ENCODE measurements around the gene NAA25.
"Not testable (repeated sequence)": the region's sequence is repeated elsewhere in the genome, so short reads cannot be mapped to it uniquely, and the experiment has no call there.

The NAA25 gene

DNA sequence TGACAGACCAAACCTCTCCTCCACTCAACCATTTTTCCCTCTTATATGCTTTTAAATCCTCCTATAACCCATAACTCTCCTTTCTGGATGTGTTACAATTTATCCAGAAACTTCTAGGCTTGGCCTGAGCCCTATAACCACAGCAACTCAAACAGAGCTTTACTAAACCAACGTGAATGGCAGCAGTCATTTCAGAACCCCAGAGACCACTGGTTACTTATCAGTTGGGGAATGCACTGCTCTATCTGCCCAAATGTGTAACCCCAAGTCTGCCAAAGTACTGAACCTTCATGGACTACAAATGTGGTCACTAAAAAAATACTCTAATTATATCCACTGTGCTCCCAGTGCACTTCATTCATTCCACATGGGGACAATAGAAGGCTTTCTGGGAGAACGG, 42.0 kb downstream of the NAA25 start:
- Histone ChIP-seq H3K4me1 (ENCODE audit: control insufficient read depth in 5 of 5, insufficient read depth in 5 of 5, low read length in 5 of 5) (no peaks in the 10 kb centered on the region), H3K9ac (ENCODE audit: low read length in 5 of 5) (no peak overlapping the region), H3K9me3 (ENCODE audit: control insufficient read depth in 5 of 5, low read length in 5 of 5) (no peaks in the 10 kb centered on the region), H3K27me3 (ENCODE audit: control insufficient read depth in 5 of 5, insufficient read depth in 4 of 5, low read length in 5 of 5) (no peaks in the 10 kb centered on the region), H3K36me3 (ENCODE audit: control insufficient read depth in 5 of 5, insufficient read depth in 5 of 5, low read length in 5 of 5) (peaks cover 34 to 81% (median 76%) of the 10 kb centered on the region in 5 donors), H3K4me3 (ENCODE audit: low read depth in 1 of 5, low read length in 5 of 5) (no peak overlapping the region), H3K27ac (ENCODE audit: low read depth, low read length) (no peak overlapping the region)

DNA sequence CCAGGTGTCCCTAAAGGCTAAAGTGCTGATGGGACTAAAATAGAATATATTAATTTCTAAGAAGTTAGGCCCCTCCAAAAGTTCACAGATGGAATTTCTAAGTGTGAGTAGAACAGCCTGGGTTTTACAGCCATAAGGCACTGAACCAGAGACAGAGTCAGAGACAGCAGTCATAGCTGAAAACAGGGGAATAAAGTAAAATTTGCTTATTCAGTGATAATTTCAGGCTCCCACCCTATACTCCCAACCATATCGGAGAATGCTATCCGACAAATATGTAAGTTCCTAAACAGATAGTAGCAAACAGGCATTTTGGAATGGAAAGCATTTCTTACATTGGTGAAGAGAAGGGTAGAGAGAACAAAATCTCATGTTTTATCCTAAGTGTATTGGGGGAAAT, 45.3 kb downstream of the NAA25 start:
- H3K36me3 ChIP-seq (ENCODE audit: control insufficient read depth in 5 of 5, insufficient read depth in 5 of 5, low read length in 5 of 5), result peaks cover 44 to 77% (median 71%) of the 10 kb centered on the region in 5 donors
- no peaks in the 10 kb centered on the region for H3K27me3 ChIP-seq (ENCODE audit: control insufficient read depth in 5 of 5, insufficient read depth in 4 of 5, low read length in 5 of 5)
- H3K4me1 ChIP-seq (ENCODE audit: control insufficient read depth in 5 of 5, insufficient read depth in 5 of 5, low read length in 5 of 5), result no peaks in the 10 kb centered on the region
- no peak overlapping the region for H3K4me3 ChIP-seq (ENCODE audit: low read depth in 1 of 5, low read length in 5 of 5)
- H3K27ac ChIP-seq (ENCODE audit: low read depth, low read length), result no peak overlapping the region
- H3K9me3 ChIP-seq (ENCODE audit: control insufficient read depth in 5 of 5, low read length in 5 of 5), result no peaks in the 10 kb centered on the region
- H3K9ac ChIP-seq (ENCODE audit: low read length in 5 of 5), result no peak overlapping the region

DNA sequence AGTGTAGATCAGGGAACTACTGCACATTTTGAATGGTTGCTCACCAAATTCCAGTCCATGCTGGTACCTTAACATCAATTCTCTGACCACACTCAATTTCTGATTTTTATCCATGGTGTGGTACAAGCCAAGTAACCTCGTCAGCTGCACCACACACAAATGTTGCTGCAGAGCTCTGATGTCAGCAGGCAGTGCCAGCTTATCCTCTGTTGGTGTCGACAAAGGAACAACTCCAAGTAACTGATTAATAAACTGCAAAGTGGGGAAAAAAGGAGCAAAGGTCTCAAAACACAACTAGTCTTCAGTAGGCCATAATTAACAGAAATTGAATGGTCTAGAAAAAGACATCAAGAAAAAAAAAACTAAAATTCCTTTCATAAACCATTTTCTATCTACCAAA, 47.4 kb downstream of the NAA25 start:
- no peak overlapping the region for H3K9ac ChIP-seq (ENCODE audit: low read length in 5 of 5)
- no peaks in the 10 kb centered on the region for H3K4me1 ChIP-seq (ENCODE audit: control insufficient read depth in 5 of 5, insufficient read depth in 5 of 5, low read length in 5 of 5)
- H3K9me3 ChIP-seq (ENCODE audit: control insufficient read depth in 5 of 5, low read length in 5 of 5), result no peaks in the 10 kb centered on the region
- no peaks in the 10 kb centered on the region for H3K27me3 ChIP-seq (ENCODE audit: control insufficient read depth in 5 of 5, insufficient read depth in 4 of 5, low read length in 5 of 5)
- no peak overlapping the region for H3K27ac ChIP-seq (ENCODE audit: low read depth, low read length)
- peaks cover 42 to 72% (median 59%) of the 10 kb centered on the region in 5 donors for H3K36me3 ChIP-seq (ENCODE audit: control insufficient read depth in 5 of 5, insufficient read depth in 5 of 5, low read length in 5 of 5)
- H3K4me3 ChIP-seq (ENCODE audit: low read depth in 1 of 5, low read length in 5 of 5), result no peak overlapping the region

DNA sequence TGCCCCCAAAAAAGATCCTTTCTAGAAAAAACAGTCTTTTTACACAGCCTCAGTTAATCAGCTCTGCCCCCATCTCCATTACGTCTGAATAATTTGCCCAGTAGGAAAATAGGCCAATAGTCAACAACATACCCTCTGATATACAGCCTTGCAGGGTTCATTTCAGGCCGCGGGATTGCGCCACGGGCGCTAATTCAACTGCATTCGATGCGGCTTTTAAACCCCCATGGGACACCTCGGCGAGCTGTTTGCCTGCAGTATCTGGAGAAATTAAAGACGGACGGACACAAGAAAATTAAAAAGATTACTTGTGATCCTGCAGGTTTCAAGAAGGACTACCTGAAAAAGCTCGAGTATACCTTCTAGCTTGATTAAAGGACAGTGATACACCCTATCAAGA, 59.2 kb downstream of the NAA25 start:
- peak overlapping the region; percentile 54 for H3K27ac ChIP-seq (ENCODE audit: low read depth, low read length)

DNA sequence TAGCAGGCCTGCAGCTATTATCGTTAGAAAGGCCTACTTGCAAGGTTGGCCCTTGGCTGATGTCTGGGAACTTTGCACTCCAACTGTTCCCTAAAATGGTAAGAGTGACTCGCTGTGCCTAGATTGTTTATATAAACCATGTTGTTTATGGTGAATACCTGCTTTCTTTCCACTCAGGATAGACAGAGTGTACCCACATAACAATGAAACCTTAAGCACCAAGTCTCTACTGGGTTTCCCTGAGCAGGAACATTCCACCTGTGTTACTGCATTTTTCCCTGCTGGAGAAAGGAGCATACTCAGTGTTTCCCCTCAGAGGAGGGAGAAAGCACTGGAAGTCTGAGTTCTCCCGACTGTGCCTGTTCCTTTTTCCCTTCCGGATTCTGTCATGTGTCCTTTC, 62.6 kb downstream of the NAA25 start:
- H3K36me3 ChIP-seq (ENCODE audit: control insufficient read depth in 5 of 5, insufficient read depth in 5 of 5, low read length in 5 of 5), result peaks cover 47 to 77% (median 52%) of the 10 kb centered on the region in 5 donors
- H3K4me1 ChIP-seq (ENCODE audit: control insufficient read depth in 5 of 5, insufficient read depth in 5 of 5, low read length in 5 of 5), result peaks cover 0 to 6% (median 4%) of the 10 kb centered on the region in 5 donors
- H3K9ac ChIP-seq (ENCODE audit: low read length in 5 of 5), result no peak overlapping the region
- no peak overlapping the region for H3K27ac ChIP-seq (ENCODE audit: low read depth, low read length)
- no peak overlapping the region for H3K4me3 ChIP-seq (ENCODE audit: low read depth in 1 of 5, low read length in 5 of 5)
- H3K27me3 ChIP-seq (ENCODE audit: control insufficient read depth in 5 of 5, insufficient read depth in 4 of 5, low read length in 5 of 5), result no peaks in the 10 kb centered on the region
- H3K9me3 ChIP-seq (ENCODE audit: control insufficient read depth in 5 of 5, low read length in 5 of 5), result no peaks in the 10 kb centered on the region

More for the DNA sequence above, 59.2 kb downstream of the NAA25 start:
- peaks cover 0 to 6% (median 4%) of the 10 kb centered on the region in 5 donors for H3K4me1 ChIP-seq (ENCODE audit: control insufficient read depth in 5 of 5, insufficient read depth in 5 of 5, low read length in 5 of 5)
- H3K9ac ChIP-seq (ENCODE audit: low read length in 5 of 5), result peak overlapping the region in 1 of 5 donors; percentile 42
- H3K36me3 ChIP-seq (ENCODE audit: control insufficient read depth in 5 of 5, insufficient read depth in 5 of 5, low read length in 5 of 5), result peaks cover 53 to 86% (median 59%) of the 10 kb centered on the region in 5 donors
- no peaks in the 10 kb centered on the region for H3K9me3 ChIP-seq (ENCODE audit: control insufficient read depth in 5 of 5, low read length in 5 of 5)
- no peak overlapping the region for H3K4me3 ChIP-seq (ENCODE audit: low read depth in 1 of 5, low read length in 5 of 5)
- H3K27me3 ChIP-seq (ENCODE audit: control insufficient read depth in 5 of 5, insufficient read depth in 4 of 5, low read length in 5 of 5), result no peaks in the 10 kb centered on the region

DNA sequence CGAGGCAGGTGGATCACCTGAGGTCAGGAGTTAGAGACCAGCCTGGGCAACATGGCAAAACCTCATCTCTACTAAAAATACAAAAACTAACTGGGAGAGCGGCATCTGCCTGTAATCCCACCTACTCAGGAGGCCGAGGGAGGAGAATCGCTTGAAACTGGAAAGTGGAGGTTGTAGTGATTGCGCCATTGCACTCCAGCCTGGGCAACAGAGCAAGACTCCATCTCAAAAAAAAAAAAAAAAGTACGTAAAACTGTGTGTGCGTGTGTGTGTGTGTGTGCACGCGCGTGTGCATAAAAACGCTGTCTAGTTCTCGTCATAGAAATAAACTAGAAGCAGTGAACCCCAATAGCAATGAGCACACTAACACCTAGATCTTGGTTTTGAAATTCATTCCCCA, 72.0 kb downstream of the NAA25 start:
- H3K27ac ChIP-seq (ENCODE audit: low read depth, low read length); H3K9ac ChIP-seq (ENCODE audit: low read length in 5 of 5); H3K4me1 ChIP-seq (ENCODE audit: control insufficient read depth in 5 of 5, insufficient read depth in 5 of 5, low read length in 5 of 5); H3K9me3 ChIP-seq (ENCODE audit: control insufficient read depth in 5 of 5, low read length in 5 of 5); H3K27me3 ChIP-seq (ENCODE audit: control insufficient read depth in 5 of 5, insufficient read depth in 4 of 5, low read length in 5 of 5); H3K4me3 ChIP-seq (ENCODE audit: low read depth in 1 of 5, low read length in 5 of 5): not testable (repeated sequence)
- peaks cover 45 to 76% (median 71%) of the 10 kb centered on the region in 5 donors for H3K36me3 ChIP-seq (ENCODE audit: control insufficient read depth in 5 of 5, insufficient read depth in 5 of 5, low read length in 5 of 5)

DNA sequence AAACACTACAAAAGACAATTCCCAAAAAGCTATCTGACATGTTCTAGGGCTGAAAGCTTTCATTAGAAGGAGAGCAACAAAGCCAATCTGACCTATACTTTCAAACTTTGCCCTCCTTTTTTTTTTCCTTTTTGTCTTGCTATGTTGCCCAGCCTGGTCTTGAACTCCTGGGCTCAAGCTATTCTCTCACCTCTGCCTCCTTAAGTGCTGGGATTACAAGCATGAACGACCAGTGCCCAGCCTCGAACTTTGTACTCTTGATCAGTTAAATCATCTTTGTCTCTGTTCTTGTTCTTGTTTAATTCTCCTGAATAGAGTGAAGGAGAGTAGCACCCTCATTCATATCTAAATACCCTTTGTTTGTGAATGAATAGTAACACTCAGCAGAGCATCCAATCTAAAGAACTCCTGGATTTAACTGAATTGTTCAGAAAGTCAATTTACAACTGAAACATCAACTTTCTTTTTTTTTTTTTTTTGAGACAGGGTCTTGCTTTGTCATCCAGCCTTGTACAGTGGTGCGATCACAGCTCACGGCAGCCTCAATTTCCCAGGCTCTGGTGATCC, 73.3 kb downstream of the NAA25 start:
- H3K9ac ChIP-seq (ENCODE audit: low read length in 5 of 5), result no peak overlapping the region
- H3K9me3 ChIP-seq (ENCODE audit: control insufficient read depth in 5 of 5, low read length in 5 of 5), result no peaks in the 10 kb centered on the region
- H3K4me3 ChIP-seq (ENCODE audit: low read depth in 1 of 5, low read length in 5 of 5), result no peak overlapping the region
- peaks cover 53 to 79% (median 70%) of the 10 kb centered on the region in 5 donors for H3K36me3 ChIP-seq (ENCODE audit: control insufficient read depth in 5 of 5, insufficient read depth in 5 of 5, low read length in 5 of 5)
- H3K4me1 ChIP-seq (ENCODE audit: control insufficient read depth in 5 of 5, insufficient read depth in 5 of 5, low read length in 5 of 5), result no peaks in the 10 kb centered on the region
- H3K27ac ChIP-seq (ENCODE audit: low read depth, low read length), result no peak overlapping the region
- no peaks in the 10 kb centered on the region for H3K27me3 ChIP-seq (ENCODE audit: control insufficient read depth in 5 of 5, insufficient read depth in 4 of 5, low read length in 5 of 5)

DNA sequence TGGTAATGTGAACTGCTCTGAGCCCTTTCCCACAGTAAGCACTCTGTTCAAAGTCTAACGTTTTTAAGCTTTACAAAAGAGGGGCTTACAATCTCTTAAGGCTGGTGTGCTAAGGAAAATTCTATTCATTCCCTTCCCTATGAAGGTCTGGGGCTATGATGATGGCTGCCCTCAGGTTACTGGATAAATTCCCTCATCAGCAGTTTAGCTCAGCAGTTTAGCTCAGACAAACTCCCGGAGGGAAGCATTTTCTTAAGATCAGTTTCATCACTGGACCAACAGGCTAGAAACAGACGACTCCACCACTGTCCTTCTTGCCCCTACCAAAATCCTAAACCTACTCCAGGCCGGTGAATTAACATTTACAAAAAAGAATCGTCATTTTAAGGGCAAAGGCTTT, 76.3 kb downstream of the NAA25 start:
- Histone ChIP-seq H3K9me3 (ENCODE audit: control insufficient read depth in 5 of 5, low read length in 5 of 5) (no peaks in the 10 kb centered on the region), H3K4me3 (ENCODE audit: low read depth in 1 of 5, low read length in 5 of 5) (no peak overlapping the region), H3K36me3 (ENCODE audit: control insufficient read depth in 5 of 5, insufficient read depth in 5 of 5, low read length in 5 of 5) (peaks cover 45 to 71% (median 59%) of the 10 kb centered on the region in 5 donors), H3K4me1 (ENCODE audit: control insufficient read depth in 5 of 5, insufficient read depth in 5 of 5, low read length in 5 of 5) (no peaks in the 10 kb centered on the region), H3K27me3 (ENCODE audit: control insufficient read depth in 5 of 5, insufficient read depth in 4 of 5, low read length in 5 of 5) (no peaks in the 10 kb centered on the region), H3K9ac (ENCODE audit: low read length in 5 of 5) (no peak overlapping the region), H3K27ac (ENCODE audit: low read depth, low read length) (no peak overlapping the region)

DNA sequence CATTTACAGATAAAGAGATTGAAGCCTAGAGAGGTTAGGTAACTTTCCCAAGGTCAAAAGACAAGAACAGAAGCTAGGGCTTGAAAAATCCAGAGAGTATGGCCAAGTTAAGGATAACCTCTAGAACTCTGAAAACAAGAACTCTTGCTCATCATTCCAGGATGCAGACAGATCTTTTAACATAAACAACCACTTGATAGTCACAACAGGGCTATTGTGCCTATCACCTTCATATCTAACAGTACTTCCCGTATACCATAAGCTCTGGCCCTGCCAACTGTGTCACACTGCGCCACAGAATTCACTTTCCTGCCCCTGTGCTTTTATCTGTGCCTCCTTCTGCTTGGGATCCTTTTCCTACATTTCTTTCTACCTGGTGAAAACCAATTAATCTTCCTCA, 77.1 kb downstream of the NAA25 start:
- Histone ChIP-seq H3K4me3 (ENCODE audit: low read depth in 1 of 5, low read length in 5 of 5) (no peak overlapping the region), H3K36me3 (ENCODE audit: control insufficient read depth in 5 of 5, insufficient read depth in 5 of 5, low read length in 5 of 5) (peaks cover 42 to 66% (median 52%) of the 10 kb centered on the region in 5 donors), H3K9me3 (ENCODE audit: control insufficient read depth in 5 of 5, low read length in 5 of 5) (no peaks in the 10 kb centered on the region), H3K27ac (ENCODE audit: low read depth, low read length) (no peak overlapping the region), H3K27me3 (ENCODE audit: control insufficient read depth in 5 of 5, insufficient read depth in 4 of 5, low read length in 5 of 5) (no peaks in the 10 kb centered on the region), H3K4me1 (ENCODE audit: control insufficient read depth in 5 of 5, insufficient read depth in 5 of 5, low read length in 5 of 5) (no peaks in the 10 kb centered on the region), H3K9ac (ENCODE audit: low read length in 5 of 5) (no peak overlapping the region)

DNA sequence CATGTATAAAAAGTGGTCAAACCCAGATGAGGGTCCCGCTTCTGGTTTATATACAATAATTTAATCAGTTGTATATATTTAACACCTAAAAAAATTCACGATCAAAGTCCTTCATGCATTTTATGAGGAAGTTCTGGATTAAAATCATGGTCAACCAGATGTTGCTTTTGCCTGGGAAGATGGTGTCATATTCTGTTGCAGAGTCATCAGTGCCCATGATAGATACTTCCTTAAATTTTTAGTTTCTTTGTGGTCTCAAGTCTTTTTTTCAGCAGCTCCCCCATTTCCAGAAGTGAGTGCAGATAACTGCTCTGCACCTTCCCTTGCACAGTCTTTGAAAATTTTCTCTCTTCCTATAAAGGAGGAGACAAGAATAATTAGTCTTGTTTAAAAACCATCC, 79.3 kb downstream of the NAA25 start:
- Histone ChIP-seq H3K36me3 (ENCODE audit: control insufficient read depth in 5 of 5, insufficient read depth in 5 of 5, low read length in 5 of 5) (peaks cover 37 to 57% (median 43%) of the 10 kb centered on the region in 5 donors), H3K27ac (ENCODE audit: low read depth, low read length) (no peak overlapping the region), H3K9ac (ENCODE audit: low read length in 5 of 5) (no peak overlapping the region), H3K4me1 (ENCODE audit: control insufficient read depth in 5 of 5, insufficient read depth in 5 of 5, low read length in 5 of 5) (peaks cover 0 to 4% (median 0%) of the 10 kb centered on the region in 5 donors), H3K27me3 (ENCODE audit: control insufficient read depth in 5 of 5, insufficient read depth in 4 of 5, low read length in 5 of 5) (no peaks in the 10 kb centered on the region), H3K4me3 (ENCODE audit: low read depth in 1 of 5, low read length in 5 of 5) (no peak overlapping the region), H3K9me3 (ENCODE audit: control insufficient read depth in 5 of 5, low read length in 5 of 5) (no peaks in the 10 kb centered on the region)

Measured in subcutaneous abdominal adipose tissue (tissue), 5 donors.